MG63 (cell line): ENCODE measurements around the gene MTX3. TPM values are rescaled to one million over a fixed set of nuclear protein-coding genes. Genes with fewer than 3 reads are reported as not detected.

Experiments used
- DNase-seq: peaks from one replicate; pipeline ENCODE4 v3.0.0-alpha.2; 2020
- H3K27me3 ChIP-seq: fragments of 250-450 bp; sonication (Bioruptor Pico); 2 replicates; pipeline ENCODE4 v1.5.1; 2020; ENCODE audit warnings: mild to moderate bottlenecking, moderate library complexity
- H3K36me3 ChIP-seq: fragments of 250-450 bp; sonication (Bioruptor Pico); 2 replicates; pipeline ENCODE4 v1.5.1; 2020; ENCODE audit warnings: mild to moderate bottlenecking, moderate library complexity
- H3K4me3 ChIP-seq: fragments of 250-450 bp; sonication (Bioruptor Pico); 2 replicates; pipeline ENCODE4 v1.5.1; 2020; ENCODE audit warnings: mild to moderate bottlenecking, moderate library complexity
- H3K9me3 ChIP-seq: fragments of 250-450 bp; sonication (Bioruptor Pico); 2 replicates; pipeline ENCODE4 v1.5.1; 2020; ENCODE audit warnings: mild to moderate bottlenecking, moderate library complexity
- total RNA-seq: library from RNA; depleted of rRNA; stranded (reverse); fragments of >200 nt; shearing (Covaris generic); gene quantifications from 2 replicates; pipeline ENCODE4 v1.2.3, GENCODE V29; 2014; ENCODE audit warnings: low replicate concordance

Gene MTX3
- total RNA-seq, 1 experiment from 2014 or later: 3.4 TPM

GRCh38 chr5:79992891-79993657 is 2.0 kb upstream of the MTX3 start:
- no peaks in the 10 kb centered on the region for H3K9me3 ChIP-seq
- H3K36me3 ChIP-seq: peaks cover 13% of the 10 kb centered on the region
- no peak for DNase-seq
- H3K4me3 ChIP-seq: no peak overlapping the region
- H3K27me3 ChIP-seq: no peaks in the 10 kb centered on the region

GRCh38 chr5:79990205-79990597 is 861 bp downstream of the MTX3 start:
- no peaks in the 10 kb centered on the region for H3K9me3 ChIP-seq
- H3K36me3 ChIP-seq: peaks cover 33% of the 10 kb centered on the region
- no peaks in the 10 kb centered on the region for H3K27me3 ChIP-seq
- H3K4me3 ChIP-seq: peak overlapping the region; percentile 80
- DNase-seq: no peak

GRCh38 chr5:79986260-79986659 is 4.8 kb downstream of the MTX3 start:
- H3K4me3 ChIP-seq: no peak overlapping the region
- H3K36me3 ChIP-seq: peaks cover 54% of the 10 kb centered on the region
- DNase-seq: no peak
- no peaks in the 10 kb centered on the region for H3K9me3 ChIP-seq
- no peaks in the 10 kb centered on the region for H3K27me3 ChIP-seq

- Histone ChIP-seq H3K4me3 (no peak overlapping the region), H3K27me3 (no peaks in the 10 kb centered on the region), H3K36me3 (peaks cover 59% of the 10 kb centered on the region), H3K9me3 (no peaks in the 10 kb centered on the region)
- no peak for DNase-seq
Observed at GRCh38 chr5:79985288-79985687, 5.8 kb downstream of the MTX3 start.

GRCh38 chr5:79984363-79984762 is 6.7 kb downstream of the MTX3 start:
- no peaks in the 10 kb centered on the region for H3K27me3 ChIP-seq
- no peak for DNase-seq
- no peaks in the 10 kb centered on the region for H3K9me3 ChIP-seq
- no peak overlapping the region for H3K4me3 ChIP-seq
- H3K36me3 ChIP-seq: peaks cover 61% of the 10 kb centered on the region

GRCh38 chr5:79983618-79984017 is 7.4 kb downstream of the MTX3 start:
- Histone ChIP-seq H3K9me3 (no peaks in the 10 kb centered on the region), H3K4me3 (no peak overlapping the region), H3K36me3 (peaks cover 61% of the 10 kb centered on the region), H3K27me3 (no peaks in the 10 kb centered on the region)
- no peak for DNase-seq

- Histone ChIP-seq H3K9me3 (no peaks in the 10 kb centered on the region), H3K36me3 (peaks cover 61% of the 10 kb centered on the region), H3K4me3 (no peak overlapping the region), H3K27me3 (no peaks in the 10 kb centered on the region)
- DNase-seq: no peak
Observed at GRCh38 chr5:79982136-79982535, 8.9 kb downstream of the MTX3 start.

GRCh38 chr5:79976759-79977515 is 14.1 kb downstream of the MTX3 start:
- Histone ChIP-seq H3K4me3 (no peak overlapping the region), H3K27me3 (no peaks in the 10 kb centered on the region), H3K9me3 (no peaks in the 10 kb centered on the region), H3K36me3 (peaks cover 43% of the 10 kb centered on the region)
- no peak for DNase-seq

GRCh38 chr5:79975422-79975821 is 15.6 kb downstream of the MTX3 start:
- Histone ChIP-seq H3K27me3 (no peaks in the 10 kb centered on the region), H3K36me3 (peaks cover 36% of the 10 kb centered on the region), H3K9me3 (no peaks in the 10 kb centered on the region), H3K4me3 (no peak overlapping the region)
- DNase-seq: no peak

GRCh38 chr5:79974886-79975285 is 16.2 kb downstream of the MTX3 start:
- Histone ChIP-seq H3K36me3 (peaks cover 33% of the 10 kb centered on the region), H3K27me3 (no peaks in the 10 kb centered on the region), H3K9me3 (no peaks in the 10 kb centered on the region), H3K4me3 (no peak overlapping the region)
- DNase-seq: peak; percentile 18

GRCh38 chr5:79973996-79974395 is 17.1 kb downstream of the MTX3 start:
- H3K27me3 ChIP-seq: no peaks in the 10 kb centered on the region
- DNase-seq: no peak
- peaks cover 30% of the 10 kb centered on the region for H3K36me3 ChIP-seq
- no peak overlapping the region for H3K4me3 ChIP-seq
- no peaks in the 10 kb centered on the region for H3K9me3 ChIP-seq

GRCh38 chr5:79973511-79973910 is 17.6 kb downstream of the MTX3 start:
- Histone ChIP-seq H3K36me3 (peaks cover 25% of the 10 kb centered on the region), H3K27me3 (no peaks in the 10 kb centered on the region), H3K4me3 (no peak overlapping the region), H3K9me3 (no peaks in the 10 kb centered on the region)
- peak; percentile 26 for DNase-seq

GRCh38 chr5:79971156-79971555 is 19.9 kb downstream of the MTX3 start:
- no peaks in the 10 kb centered on the region for H3K27me3 ChIP-seq
- peak; percentile 68 for DNase-seq
- no peak overlapping the region for H3K4me3 ChIP-seq
- H3K9me3 ChIP-seq: no peaks in the 10 kb centered on the region
- H3K36me3 ChIP-seq: peaks cover 8% of the 10 kb centered on the region

GRCh38 chr5:79966448-79966847 is 24.6 kb downstream of the MTX3 start:
- Histone ChIP-seq H3K27me3 (no peaks in the 10 kb centered on the region), H3K9me3 (no peaks in the 10 kb centered on the region), H3K4me3 (no peak overlapping the region), H3K36me3 (no peaks in the 10 kb centered on the region)
- DNase-seq: no peak

- no peak for DNase-seq
- H3K4me3 ChIP-seq: no peak overlapping the region
- no peaks in the 10 kb centered on the region for H3K9me3 ChIP-seq
- H3K27me3 ChIP-seq: no peaks in the 10 kb centered on the region
- H3K36me3 ChIP-seq: no peaks in the 10 kb centered on the region
Observed at GRCh38 chr5:79964136-79964535, 26.9 kb downstream of the MTX3 start.

GRCh38 chr5:79963261-79964061 is 27.6 kb downstream of the MTX3 start:
- DNase-seq: no peak
- Histone ChIP-seq H3K27me3 (no peaks in the 10 kb centered on the region), H3K9me3 (no peaks in the 10 kb centered on the region), H3K4me3 (no peak overlapping the region), H3K36me3 (no peaks in the 10 kb centered on the region)

- Histone ChIP-seq H3K4me3 (no peak overlapping the region), H3K27me3 (no peaks in the 10 kb centered on the region), H3K36me3 (no peaks in the 10 kb centered on the region), H3K9me3 (no peaks in the 10 kb centered on the region)
- peak; percentile 24 for DNase-seq
Observed at GRCh38 chr5:79962575-79963222, 28.4 kb downstream of the MTX3 start.
